Fibroblast of lung (primary cell): ENCODE data around the gene KCTD19.

Source experiments
- CTCF ChIP-seq, 2 donors: IDR thresholded peaks in 1 of 2; conservative IDR thresholded peaks in 1 of 2; 1 replicate in 1 of 2; 2 replicates in 1 of 2; pipeline ENCODE4 v1.5.1; 2011 to 2012; ENCODE audit warnings: low read length in 2 of 2, control low read depth in 1 of 2, inconsistent platforms in 1 of 2, low read depth in 1 of 2, mild to moderate bottlenecking in 1 of 2
- EZH2 ChIP-seq: IDR thresholded peaks from 2 replicates; pipeline ENCODE4 v1.5.1; 2012; ENCODE audit warnings: low read length, control low read depth, mild to moderate bottlenecking; ENCODE audit errors: missing control alignments

DNA sequence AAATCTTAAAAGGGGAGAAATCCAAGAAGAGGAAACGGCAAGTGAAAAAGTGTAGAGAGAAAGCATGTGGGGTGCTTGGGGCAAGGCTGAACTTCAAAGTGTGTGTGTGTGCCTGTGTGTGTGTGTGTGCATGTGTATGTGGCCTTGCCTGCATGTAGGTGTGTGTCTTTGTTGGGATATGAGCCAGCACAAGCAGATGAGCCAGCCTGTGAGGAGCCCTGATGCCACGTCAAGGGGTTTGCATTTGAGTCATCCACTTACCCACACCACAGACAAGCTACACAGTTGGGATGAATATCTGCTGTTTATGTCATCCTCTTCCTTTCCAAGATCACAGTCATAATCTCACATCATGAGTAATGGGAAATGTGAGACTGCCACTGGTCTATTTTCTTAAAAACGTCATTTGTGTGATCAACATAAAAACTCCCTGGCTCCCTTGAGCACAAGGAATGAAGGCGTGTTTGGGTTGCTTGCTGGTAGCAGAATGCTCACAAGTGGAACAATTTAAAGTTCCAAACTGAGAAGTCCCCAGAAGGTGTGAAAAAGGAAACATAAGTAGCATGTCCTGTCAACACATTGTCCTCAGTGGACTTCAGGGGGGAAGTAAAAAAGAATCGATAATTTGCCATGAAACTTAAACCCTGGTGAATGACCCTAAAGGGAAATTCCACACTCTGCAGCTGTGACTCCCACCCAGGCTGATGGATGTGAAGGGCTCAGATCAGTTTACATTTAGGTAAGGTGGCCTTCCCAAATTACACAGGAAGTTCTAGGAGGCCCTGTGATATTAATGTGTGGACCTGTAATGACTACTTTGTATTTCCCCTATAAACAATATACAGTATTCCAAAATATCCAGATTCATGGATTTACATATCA lies 14.7 kb downstream of the KCTD19 start:
- TF ChIP-seq CTCF (conservative IDR thresholded peaks at IDR 0.05 in 1 of 2, IDR thresholded peaks at IDR 0.05 in 1 of 2; ENCODE audit: low read depth in 1 of 2, low read length in 2 of 2) = no peak
- no peak for TF ChIP-seq EZH2
